GM23338 (cell line): Measurements from ENCODE around the gene METTL13.

ENCODE experiments used
- CREB1 ChIP-seq: fragments of 250-450 bp; sonication (Bioruptor Pico); IDR thresholded peaks from 2 replicates; pipeline ENCODE4 v1.5.0; 2020; ENCODE audit warnings: low read depth, mild to moderate bottlenecking, moderate library complexity
- JUNB ChIP-seq: IDR thresholded peaks from one replicate; pipeline ENCODE4 v1.6.1; 2016; ENCODE audit warnings: antibody characterized with exemption; ENCODE audit not compliant: unreplicated experiment
- TF ChIP-seq, protein P1 (sequence below), 2 experiments: fragments of 200-600 bp in 1 of 2; sonication (generic) in 1 of 2; conservative IDR thresholded peaks; 2 replicates each; pipeline versions ENCODE4 v1.5.1 to v1.6.1; 2016 to 2017; ENCODE audit warnings: antibody characterized with exemption in 2 of 2, low read depth in 2 of 2, mild to moderate bottlenecking in 2 of 2, moderate library complexity in 1 of 2

DNA sequence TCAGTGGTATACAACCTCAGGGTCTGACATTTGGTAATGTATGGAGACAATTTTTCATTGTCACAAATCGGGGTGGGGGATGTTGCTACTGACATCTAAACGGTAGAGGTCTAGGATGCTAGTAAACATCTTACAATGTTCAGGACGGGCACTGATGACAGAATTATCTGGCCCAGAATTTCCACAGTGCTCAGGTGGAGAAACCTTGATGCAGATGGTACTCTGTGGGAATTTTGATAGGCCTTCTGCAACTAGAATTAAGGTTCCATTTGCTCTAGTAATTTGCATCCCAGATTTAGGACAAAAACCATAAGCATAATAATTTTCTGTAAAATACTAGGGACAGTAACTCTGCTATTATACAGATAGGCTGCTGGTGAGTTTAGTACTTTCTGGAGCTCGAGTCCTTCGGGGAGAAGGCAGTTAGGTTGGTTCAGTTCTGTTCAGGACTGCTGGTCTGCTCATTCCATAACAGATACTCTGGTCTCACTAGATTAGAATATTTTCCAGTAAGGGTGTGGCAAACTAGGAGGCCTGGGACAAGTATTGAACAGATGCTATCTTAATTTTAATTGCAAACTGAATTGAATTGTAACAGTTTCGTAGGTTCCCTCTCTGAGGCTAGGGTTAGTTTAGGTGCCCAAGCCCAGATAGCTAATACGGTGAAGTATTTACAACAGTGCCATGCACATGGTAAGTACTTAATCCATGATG lies 11.4 kb downstream of the METTL13 start:
- TF ChIP-seq, protein P1, sequence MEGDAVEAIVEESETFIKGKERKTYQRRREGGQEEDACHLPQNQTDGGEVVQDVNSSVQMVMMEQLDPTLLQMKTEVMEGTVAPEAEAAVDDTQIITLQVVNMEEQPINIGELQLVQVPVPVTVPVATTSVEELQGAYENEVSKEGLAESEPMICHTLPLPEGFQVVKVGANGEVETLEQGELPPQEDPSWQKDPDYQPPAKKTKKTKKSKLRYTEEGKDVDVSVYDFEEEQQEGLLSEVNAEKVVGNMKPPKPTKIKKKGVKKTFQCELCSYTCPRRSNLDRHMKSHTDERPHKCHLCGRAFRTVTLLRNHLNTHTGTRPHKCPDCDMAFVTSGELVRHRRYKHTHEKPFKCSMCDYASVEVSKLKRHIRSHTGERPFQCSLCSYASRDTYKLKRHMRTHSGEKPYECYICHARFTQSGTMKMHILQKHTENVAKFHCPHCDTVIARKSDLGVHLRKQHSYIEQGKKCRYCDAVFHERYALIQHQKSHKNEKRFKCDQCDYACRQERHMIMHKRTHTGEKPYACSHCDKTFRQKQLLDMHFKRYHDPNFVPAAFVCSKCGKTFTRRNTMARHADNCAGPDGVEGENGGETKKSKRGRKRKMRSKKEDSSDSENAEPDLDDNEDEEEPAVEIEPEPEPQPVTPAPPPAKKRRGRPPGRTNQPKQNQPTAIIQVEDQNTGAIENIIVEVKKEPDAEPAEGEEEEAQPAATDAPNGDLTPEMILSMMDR (conservative IDR thresholded peaks at IDR 0.05; ENCODE audit: low read depth in 2 of 2) = no peak
- TF ChIP-seq JUNB = no peak
- TF ChIP-seq CREB1 (CRISPR knock-in tag) = no peak
